MCF 10A (cell line): ENCODE results near the gene KRTAP9-6. TPM values are rescaled to one million over a fixed set of nuclear protein-coding genes. Genes with fewer than 3 reads are reported as not detected.

Experiments used
- BruUV-seq: library from RNA; stranded (reverse); fragments of 400-500 nt; replicated peaks from 2 replicates; lab custom pipeline; 2021; lab: Mats Ljungman, UMichigan
- CTCF ChIA-PET: fragments of 300-600 bp; sonication (Branson Sonifier 250); formaldehyde crosslinking; extraction: SDS; loops from one replicate; lab custom pipeline; 2021; ENCODE audit warnings: antibody characterized with exemption, inconsistent platforms; lab: Yijun Ruan, JAX
- POLR2A ChIA-PET: fragments of 300-600, 350-650 bp; sonication (Branson Sonifier 250); formaldehyde crosslinking; extraction: SDS; loops from one replicate; lab custom pipeline; 2020; ENCODE audit warnings: antibody characterized with exemption, inconsistent platforms; lab: Yijun Ruan, JAX
- DNase-seq: peaks from one replicate; pipeline ENCODE4 v3.0.0-alpha.2; 2018; ENCODE audit not compliant: unreplicated experiment
- H3K27ac Mint-ChIP-seq: one replicate; pipeline ENCODE4 v1.8.0; 2022; ENCODE audit warnings: mild to moderate bottlenecking, low read depth, mixed read lengths; ENCODE audit not compliant: unreplicated experiment
- H3K27me3 Mint-ChIP-seq: one replicate; pipeline ENCODE4 v1.8.0; 2022; ENCODE audit warnings: mixed read lengths; ENCODE audit not compliant: insufficient read depth, unreplicated experiment
- H3K36me3 Mint-ChIP-seq: one replicate; pipeline ENCODE4 v1.8.0; 2022; ENCODE audit warnings: mild to moderate bottlenecking, moderate library complexity, mixed read lengths; ENCODE audit not compliant: insufficient read depth, unreplicated experiment
- H3K4me1 Mint-ChIP-seq: one replicate; pipeline ENCODE4 v1.8.0; 2022; ENCODE audit warnings: mixed read lengths; ENCODE audit not compliant: insufficient read depth, unreplicated experiment
- H3K4me3 Mint-ChIP-seq: one replicate; pipeline ENCODE4 v1.8.0; 2022; ENCODE audit warnings: mild to moderate bottlenecking, moderate library complexity, mixed read lengths; ENCODE audit not compliant: unreplicated experiment
- H3K9me3 Mint-ChIP-seq: one replicate; pipeline ENCODE4 v1.8.0; 2022; ENCODE audit warnings: mixed read lengths; ENCODE audit not compliant: unreplicated experiment
- intact Hi-C: fragments of 100-400 bp; cut with micrococcal nuclease; formaldehyde crosslinking; loops from 2 replicates; pipeline ENCODE4 v1.14.1; 2022
- total RNA-seq: library from RNA; stranded (reverse); gene quantifications from 2 replicates; pipeline ENCODE4 v1.2.3, GENCODE V29; 2022
- TF ChIP-seq, protein P1 (sequence below): fragments of 200-600 bp; IDR thresholded peaks from one replicate; pipeline ENCODE4 v1.8.0; 2022; ENCODE audit warnings: antibody characterized with exemption, mild to moderate bottlenecking; ENCODE audit not compliant: unreplicated experiment

The KRTAP9-6 gene
- total RNA-seq, 1 experiment from 2014 or later, result not detected

- Mint-ChIP-seq H3K27me3 (peaks cover 41% of the 10 kb centered on the region), H3K36me3 (no peaks in the 10 kb centered on the region), H3K27ac (no peak overlapping the region), H3K4me1 (no peaks in the 10 kb centered on the region), H3K9me3 (no peaks in the 10 kb centered on the region), H3K4me3 (no peak overlapping the region)
- ChIA-PET POLR2A (no interaction called here), CTCF (no interaction called here)
- BruUV-seq, result no TSS peak
- no peak for DNase-seq
- TF ChIP-seq, protein P1, sequence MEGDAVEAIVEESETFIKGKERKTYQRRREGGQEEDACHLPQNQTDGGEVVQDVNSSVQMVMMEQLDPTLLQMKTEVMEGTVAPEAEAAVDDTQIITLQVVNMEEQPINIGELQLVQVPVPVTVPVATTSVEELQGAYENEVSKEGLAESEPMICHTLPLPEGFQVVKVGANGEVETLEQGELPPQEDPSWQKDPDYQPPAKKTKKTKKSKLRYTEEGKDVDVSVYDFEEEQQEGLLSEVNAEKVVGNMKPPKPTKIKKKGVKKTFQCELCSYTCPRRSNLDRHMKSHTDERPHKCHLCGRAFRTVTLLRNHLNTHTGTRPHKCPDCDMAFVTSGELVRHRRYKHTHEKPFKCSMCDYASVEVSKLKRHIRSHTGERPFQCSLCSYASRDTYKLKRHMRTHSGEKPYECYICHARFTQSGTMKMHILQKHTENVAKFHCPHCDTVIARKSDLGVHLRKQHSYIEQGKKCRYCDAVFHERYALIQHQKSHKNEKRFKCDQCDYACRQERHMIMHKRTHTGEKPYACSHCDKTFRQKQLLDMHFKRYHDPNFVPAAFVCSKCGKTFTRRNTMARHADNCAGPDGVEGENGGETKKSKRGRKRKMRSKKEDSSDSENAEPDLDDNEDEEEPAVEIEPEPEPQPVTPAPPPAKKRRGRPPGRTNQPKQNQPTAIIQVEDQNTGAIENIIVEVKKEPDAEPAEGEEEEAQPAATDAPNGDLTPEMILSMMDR, result no peak
- intact Hi-C loops, result no loop called here
Observed at GRCh38 chr17:41284546-41284945, 19.4 kb downstream of the KRTAP9-6 start.

- Mint-ChIP-seq H3K4me3 (no peak overlapping the region), H3K4me1 (no peaks in the 10 kb centered on the region), H3K27me3 (peaks cover 20% of the 10 kb centered on the region), H3K27ac (no peak overlapping the region), H3K9me3 (no peaks in the 10 kb centered on the region), H3K36me3 (no peaks in the 10 kb centered on the region)
- CTCF ChIA-PET, result interaction anchor here (0.7 kb wide), 1 partner anchor 72 kb away, joined by 4 read pairs; no protein-coding TSS in a partner anchor
- intact Hi-C loops, result no loop called here
- BruUV-seq, result no TSS peak
- POLR2A ChIA-PET, result no interaction called here
- DNase-seq, result no peak
- TF ChIP-seq, protein P1, result no peak
Observed at GRCh38 chr17:41287050-41287449, 21.9 kb downstream of the KRTAP9-6 start.

- Mint-ChIP-seq H3K27me3 (no peaks in the 10 kb centered on the region), H3K4me3 (no peak overlapping the region), H3K27ac (no peak overlapping the region), H3K9me3 (no peaks in the 10 kb centered on the region), H3K36me3 (no peaks in the 10 kb centered on the region), H3K4me1 (no peaks in the 10 kb centered on the region)
- DNase-seq, result no peak
- ChIA-PET POLR2A (no interaction called here), CTCF (no interaction called here)
- TF ChIP-seq, protein P1, result no peak
- BruUV-seq, result no TSS peak
- intact Hi-C loops, result no loop called here
Observed at GRCh38 chr17:41294016-41294415, 28.8 kb downstream of the KRTAP9-6 start.

GRCh38 chr17:41296846-41297245 is 31.7 kb downstream of the KRTAP9-6 start:
- H3K27me3 Mint-ChIP-seq, result no peaks in the 10 kb centered on the region
- CTCF ChIA-PET, result no interaction called here

More at GRCh38 chr17:41296846-41297245, 31.7 kb downstream of the KRTAP9-6 start:
- H3K9me3 Mint-ChIP-seq, result no peaks in the 10 kb centered on the region
- DNase-seq, result no peak
- peaks cover 9% of the 10 kb centered on the region for H3K4me1 Mint-ChIP-seq
- TF ChIP-seq, protein P1, result no peak
- no peak overlapping the region for H3K27ac Mint-ChIP-seq
- BruUV-seq, result no TSS peak
- no peak overlapping the region for H3K4me3 Mint-ChIP-seq
- POLR2A ChIA-PET, result interaction anchor here (0.8 kb wide), 1 partner anchor 25 kb away, joined by 6 read pairs; no protein-coding TSS in a partner anchor
- intact Hi-C loops, result no loop called here
- no peaks in the 10 kb centered on the region for H3K36me3 Mint-ChIP-seq
